HG03571 (cell line): ENCODE data around the gene FAM131A.

Experiments
- ATAC-seq: cut with Tn5 transposase; IDR thresholded peaks from one replicate; pipeline ENCODE4 v1.9.1; 2021; ENCODE audit not compliant: unreplicated experiment

The FAM131A gene

GRCh38 chr3:184373422-184373821 is 36.0 kb downstream of the FAM131A start:
- no peak for ATAC-seq

- ATAC-seq, result no peak
Measured at GRCh38 chr3:184375747-184376461, 38.5 kb downstream of the FAM131A start.

GRCh38 chr3:184377374-184377773 is 40.0 kb downstream of the FAM131A start:
- no peak for ATAC-seq

- no peak for ATAC-seq
Measured at GRCh38 chr3:184377882-184378445, 40.6 kb downstream of the FAM131A start, which contains the start of gene THPO. Gene THPO (minus strand): TSS chr3:184378207. CDS start chr3:184376259, 1,948 bp downstream.

- no peak for ATAC-seq
Measured at GRCh38 chr3:184378651-184379357, 41.4 kb downstream of the FAM131A start.

GRCh38 chr3:184379358-184380184 is 42.2 kb downstream of the FAM131A start, which contains the start of gene CHRD:
Gene CHRD (plus strand): TSS chr3:184380054. CDS start chr3:184380319, 265 bp downstream.
- ATAC-seq, result no peak

GRCh38 chr3:184380185-184380626 is 42.8 kb downstream of the FAM131A start:
- ATAC-seq, result no peak

GRCh38 chr3:184380627-184381260 is 43.3 kb downstream of the FAM131A start:
- no peak for ATAC-seq

- ATAC-seq, result no peak
Measured at GRCh38 chr3:184381261-184382224, 44.1 kb downstream of the FAM131A start.

- no peak for ATAC-seq
Measured at GRCh38 chr3:184382326-184383032, 45.1 kb downstream of the FAM131A start.

GRCh38 chr3:184383033-184383740 is 45.8 kb downstream of the FAM131A start:
- ATAC-seq, result no peak

GRCh38 chr3:184384342-184384741 is 46.9 kb downstream of the FAM131A start:
- ATAC-seq, result no peak

GRCh38 chr3:184384856-184385422 is 47.5 kb downstream of the FAM131A start:
- ATAC-seq, result no peak

GRCh38 chr3:184386047-184386806 is 48.8 kb downstream of the FAM131A start:
- ATAC-seq, result no peak

- no peak for ATAC-seq
Measured at GRCh38 chr3:184387174-184387714, 49.8 kb downstream of the FAM131A start.

- no peak for ATAC-seq
Measured at GRCh38 chr3:184388164-184388935, 51.0 kb downstream of the FAM131A start.
